HCT116 (cell line): Measurements from ENCODE around the gene SPG7. TPM values are rescaled to one million over a fixed set of nuclear protein-coding genes. Genes with fewer than 3 reads are reported as not detected.

Source experiments
- ATAC-seq: fragments of 200-7000 bp; cut with Tn5 transposase; 2 replicates; pipeline ENCODE4 v1.9.1; 2020; ENCODE audit warnings: mild to moderate bottlenecking, moderate library complexity
- BruUV-seq: library from RNA; stranded (reverse); fragments of 400-500 nt; replicated peaks from 2 replicates; lab custom pipeline; 2021; lab: Mats Ljungman, UMichigan
- CTCF ChIA-PET: fragments of 300-600 bp; sonication (Branson Sonifier 250); formaldehyde crosslinking; loops from one replicate; lab custom pipeline; 2021; ENCODE audit warnings: antibody characterized with exemption; lab: Charles Lee
- POLR2A ChIA-PET: fragments of 300-600, 350-600 bp; sonication (Branson Sonifier 250); formaldehyde crosslinking; loops from one replicate; lab custom pipeline; 2021; ENCODE audit warnings: antibody characterized with exemption; lab: Charles Lee
- RAD21 ChIA-PET, 2 experiments: fragments of 300-600 bp; sonication (Branson Sonifier 250); formaldehyde crosslinking; loops; one replicate each; lab custom pipeline; 2023; ENCODE audit warnings: low total read pairs in 2 of 2; ENCODE audit not compliant: uncharacterized antibody in 2 of 2, unreplicated experiment in 2 of 2, low non-redundant PET in 1 of 2; lab: Charles Lee
- DNase-seq: peaks from one replicate; pipeline ENCODE4 v3.0.0-alpha.2; 2010; ENCODE audit warnings: low read depth, low spot score
- H2AFZ ChIP-seq: fragments of 200-600 bp; shearing (Covaris generic), sonication (generic); 2 replicates; pipeline ENCODE4 v1.6.1; 2017; ENCODE audit warnings: low read depth, mixed run types, mixed read lengths, antibody characterized with exemption, low read length; ENCODE audit not compliant: poor library complexity, severe bottlenecking
- H3K27ac ChIP-seq: 2 replicates; pipeline ENCODE4 v1.5.1; 2012; ENCODE audit warnings: low read depth, low read length
- H3K27me3 ChIP-seq: fragments of 200-600 bp; sonication (generic); 2 replicates; pipeline ENCODE4 v1.6.1; 2016; ENCODE audit warnings: mixed run types, low read length, mixed read lengths; ENCODE audit not compliant: insufficient read depth
- H3K36me3 ChIP-seq, 2 experiments: fragments of 200-500 bp in 1 of 2; fragments of 200-600 bp in 1 of 2; sonication (Bioruptor generic) in 1 of 2; sonication (generic) in 1 of 2; 2 replicates each; pipeline versions ENCODE4 v1.5.1 to v1.6.1; 2014 to 2016; ENCODE audit warnings: low read length in 2 of 2, inconsistent platforms in 1 of 2, mixed read lengths in 1 of 2, mixed run types in 1 of 2; ENCODE audit not compliant: insufficient read depth in 2 of 2, control insufficient read depth in 1 of 2
- H3K4me1 ChIP-seq, 2 experiments: fragments of 200-600 bp in 1 of 2; sonication (generic) in 1 of 2; 2 replicates each; pipeline versions ENCODE4 v1.5.1 to v1.6.1; 2012 to 2017; ENCODE audit warnings: low read length in 2 of 2, inconsistent platforms in 1 of 2, mild to moderate bottlenecking in 1 of 2, mixed read lengths in 1 of 2, mixed run types in 1 of 2, moderate library complexity in 1 of 2; ENCODE audit not compliant: insufficient read depth in 2 of 2, control insufficient read depth in 1 of 2
- H3K4me2 ChIP-seq: fragments of 200-600 bp; sonication (generic); 2 replicates; pipeline ENCODE4 v1.6.1; 2017; ENCODE audit warnings: mixed run types, low read length, mixed read lengths
- H3K4me3 ChIP-seq, 2 experiments: fragments of 200-600 bp in 1 of 2; sonication (generic) in 1 of 2; replicated peaks in 1 of 2; 2 replicates each; pipeline ENCODE4 v1.5.1; 2011 to 2016; ENCODE audit warnings: low read length in 2 of 2, control low read depth in 1 of 2, low read depth in 1 of 2, mild to moderate bottlenecking in 1 of 2, mixed read lengths in 1 of 2, mixed run types in 1 of 2
- H3K79me2 ChIP-seq: fragments of 200-600 bp; sonication (generic); 2 replicates; pipeline ENCODE4 v1.6.1; 2017; ENCODE audit warnings: mild to moderate bottlenecking, mixed run types, low read length, moderate library complexity, mixed read lengths; ENCODE audit not compliant: insufficient read depth
- H3K9ac ChIP-seq: fragments of 200-600 bp; sonication (generic); 2 replicates; pipeline ENCODE4 v1.6.1; 2016; ENCODE audit warnings: low read length, mixed read lengths
- H3K9me2 ChIP-seq: fragments of 200-600 bp; sonication (generic), shearing (Covaris generic); 2 replicates; pipeline ENCODE4 v1.6.1; 2017; ENCODE audit warnings: mixed run types, mild to moderate bottlenecking, moderate library complexity; ENCODE audit not compliant: insufficient read depth
- H3K9me3 ChIP-seq, 2 experiments: fragments of 200-500 bp in 1 of 2; fragments of 200-600 bp in 1 of 2; sonication (Bioruptor generic) in 1 of 2; sonication (generic) in 1 of 2; 2 replicates each; pipeline ENCODE4 v1.6.1; 2014 to 2017; ENCODE audit warnings: low read length in 2 of 2, mixed read lengths in 2 of 2, inconsistent platforms in 1 of 2, low read depth in 1 of 2, mild to moderate bottlenecking in 1 of 2, mixed run types in 1 of 2, moderate library complexity in 1 of 2; ENCODE audit not compliant: control insufficient read depth in 1 of 2, insufficient read depth in 1 of 2
- H4K20me1 ChIP-seq: fragments of 200-600 bp; sonication (generic), shearing (Covaris generic); 2 replicates; pipeline ENCODE4 v1.6.1; 2017; ENCODE audit warnings: mixed run types, mild to moderate bottlenecking, moderate library complexity; ENCODE audit not compliant: insufficient read depth
- CBX3 ChIP-seq: IDR thresholded peaks from 2 replicates; pipeline ENCODE4 v1.6.1; 2012; ENCODE audit warnings: low read depth
- CEBPB ChIP-seq: IDR thresholded peaks from 2 replicates; pipeline ENCODE4 v1.6.1; 2012; ENCODE audit warnings: low read depth
- CTCF ChIP-seq, 3 experiments: fragments of 200-600 bp in 1 of 3; sonication (generic) in 1 of 3; IDR thresholded peaks in 2 of 3; conservative IDR thresholded peaks in 1 of 3; 2 replicates each; pipeline ENCODE4 v1.5.1; 2012 to 2017; ENCODE audit warnings: low read depth in 2 of 3, low read length in 2 of 3, antibody characterized with exemption in 1 of 3, borderline replicate concordance in 1 of 3, control low read depth in 1 of 3, mild to moderate bottlenecking in 1 of 3, mixed read lengths in 1 of 3, mixed run types in 1 of 3, moderate library complexity in 1 of 3; ENCODE audit not compliant: insufficient read depth in 1 of 3
- ELF1 ChIP-seq: IDR thresholded peaks from 2 replicates; pipeline ENCODE4 v1.6.1; 2012; ENCODE audit warnings: low read depth, borderline replicate concordance
- EZH2 ChIP-seq: fragments of 200-600 bp; sonication (generic); IDR thresholded peaks from 2 replicates; pipeline ENCODE4 v1.6.1; 2017; ENCODE audit warnings: antibody characterized with exemption, mixed run types
- FOSL1 ChIP-seq: IDR thresholded peaks from 2 replicates; pipeline ENCODE4 v1.6.1; 2012; ENCODE audit warnings: low read depth
- MAX ChIP-seq: IDR thresholded peaks from 2 replicates; pipeline ENCODE4 v1.6.1; 2012
- POLR2A ChIP-seq: IDR thresholded peaks from 2 replicates; pipeline ENCODE4 v1.7.0; 2011; ENCODE audit warnings: borderline replicate concordance; ENCODE audit not compliant: insufficient read depth, insufficient read length; ENCODE audit errors: extremely low read depth
- RAD21 ChIP-seq: IDR thresholded peaks from 2 replicates; pipeline ENCODE4 v1.6.1; 2012; ENCODE audit warnings: low read depth, mild to moderate bottlenecking
- REST ChIP-seq: IDR thresholded peaks from 2 replicates; pipeline ENCODE4 v1.6.1; 2012; ENCODE audit warnings: low read depth
- SP1 ChIP-seq: IDR thresholded peaks from 2 replicates; pipeline ENCODE4 v1.6.1; 2012; ENCODE audit warnings: low read depth
- ZBTB33 ChIP-seq: IDR thresholded peaks from 2 replicates; pipeline ENCODE4 v1.6.1; 2011; ENCODE audit warnings: mild to moderate bottlenecking, low read length, moderate library complexity; ENCODE audit not compliant: insufficient replicate concordance; ENCODE audit errors: extremely low read depth
- ZFX ChIP-seq: fragments of 450-650 bp; IDR thresholded peaks from 2 replicates; pipeline ENCODE4 v1.6.1; 2017
- intact Hi-C: fragments of 100-400 bp; cut with micrococcal nuclease; formaldehyde crosslinking; loops from 2 replicates; pipeline ENCODE4 v1.10.0; 2022
- total RNA-seq: library from RNA; stranded (reverse); gene quantifications from one replicate; pipeline ENCODE4 v1.2.1, GENCODE V29; 2021; ENCODE audit not compliant: unreplicated experiment

SPG7 gene
- total RNA-seq, 1 experiment from 2014 or later = 116 TPM

GRCh38 chr16:89548344-89549006 is 40.3 kb downstream of the SPG7 start:
- Histone ChIP-seq H3K4me1 (no peaks in the 10 kb centered on the region), H3K4me2 (no peak overlapping the region), H4K20me1 (no peaks in the 10 kb centered on the region), H3K36me3 (peaks cover 32 to 51% of the 10 kb centered on the region in 2 experiments; a peak in 3 of 4 replicates), H2AFZ (no peak overlapping the region), H3K9ac (no peak overlapping the region), H3K27me3 (no peaks in the 10 kb centered on the region), H3K79me2 (no peaks in the 10 kb centered on the region), H3K9me3 (no peaks in the 10 kb centered on the region), H3K27ac (no peak overlapping the region), H3K4me3 (no peak overlapping the region), H3K9me2 (no peaks in the 10 kb centered on the region)
- no TSS peak for BruUV-seq
- no peak for TF ChIP-seq FOSL1
- TF ChIP-seq CEBPB = no peak
- no peak for TF ChIP-seq REST
- TF ChIP-seq ZFX = no peak
- TF ChIP-seq EZH2 = no peak
- TF ChIP-seq ZBTB33 = no peak
- no peak for TF ChIP-seq POLR2A
- TF ChIP-seq SP1 = no peak
- TF ChIP-seq MAX = no peak
- no peak for TF ChIP-seq CTCF (IDR thresholded peaks at IDR 0.05 in 2 of 3, conservative IDR thresholded peaks at IDR 0.05 in 1 of 3; ENCODE audit: borderline replicate concordance in 1 of 3, insufficient read depth in 1 of 3, low read depth in 2 of 3, low read length in 2 of 3)
- no peak for TF ChIP-seq RAD21
- no peak for TF ChIP-seq CBX3
- no peak for TF ChIP-seq ELF1
- ChIA-PET RAD21 (no interaction called here), POLR2A (no interaction called here), CTCF (interaction anchor here (0.7 kb wide), 1 partner anchor 11 kb away, joined by 3 read pairs; no protein-coding TSS in a partner anchor)
- intact Hi-C loops = no loop called here
- ATAC-seq (no peak), DNase-seq (no peak)
